HG03280 (cell line): Measurements from ENCODE around the gene EPHA3.

ENCODE experiments used
- ATAC-seq: cut with Tn5 transposase; IDR thresholded peaks from one replicate; pipeline ENCODE4 v1.9.1; 2021; ENCODE audit warnings: mild to moderate bottlenecking, moderate library complexity; ENCODE audit not compliant: unreplicated experiment

EPHA3 gene

GRCh38 chr3:89434621-89435380 lies 327.4 kb downstream of the EPHA3 start:
- ATAC-seq = no peak

- no peak for ATAC-seq
Observed at GRCh38 chr3:89436846-89437245, 329.4 kb downstream of the EPHA3 start.

DNA sequence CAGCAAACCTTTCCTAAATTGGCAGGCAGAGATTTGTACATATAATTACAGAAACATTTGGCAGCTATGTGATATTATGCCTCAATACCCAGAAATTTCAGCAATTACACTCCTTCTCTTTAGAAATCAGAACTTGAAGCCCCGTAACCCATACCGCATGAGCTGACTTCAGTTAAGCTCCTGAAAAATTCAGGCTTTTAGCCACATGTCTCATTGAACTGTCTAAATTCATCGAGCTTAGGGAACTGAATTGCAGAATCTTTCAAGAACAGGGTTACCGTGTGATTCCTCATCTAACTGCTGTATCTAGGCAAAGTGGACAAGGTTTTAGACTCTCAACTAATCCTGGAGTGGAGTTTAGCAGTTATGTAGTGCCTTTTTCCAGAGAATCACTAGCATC lies 333.0 kb downstream of the EPHA3 start:
- ATAC-seq = no peak

GRCh38 chr3:89441141-89441540 lies 333.7 kb downstream of the EPHA3 start:
- ATAC-seq = no peak

DNA sequence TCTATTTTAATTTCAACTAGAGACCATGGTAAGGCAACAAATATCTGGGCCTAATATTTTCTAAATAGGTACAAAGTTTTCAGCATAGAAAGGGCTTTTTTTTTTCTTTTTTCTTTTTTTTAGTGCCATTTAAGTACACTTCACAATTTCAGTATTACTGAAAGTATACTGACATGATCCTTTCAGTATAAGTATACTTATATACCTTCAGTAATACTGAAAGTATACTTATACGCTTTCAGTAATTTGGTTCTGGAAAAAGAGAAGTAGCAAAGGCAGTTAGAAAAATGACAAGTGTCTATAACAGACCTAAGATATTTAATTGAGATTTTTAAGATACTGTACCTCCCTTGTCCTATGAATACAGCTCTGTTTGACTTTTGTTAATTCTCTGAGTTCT lies 339.2 kb downstream of the EPHA3 start:
- no peak for ATAC-seq

DNA sequence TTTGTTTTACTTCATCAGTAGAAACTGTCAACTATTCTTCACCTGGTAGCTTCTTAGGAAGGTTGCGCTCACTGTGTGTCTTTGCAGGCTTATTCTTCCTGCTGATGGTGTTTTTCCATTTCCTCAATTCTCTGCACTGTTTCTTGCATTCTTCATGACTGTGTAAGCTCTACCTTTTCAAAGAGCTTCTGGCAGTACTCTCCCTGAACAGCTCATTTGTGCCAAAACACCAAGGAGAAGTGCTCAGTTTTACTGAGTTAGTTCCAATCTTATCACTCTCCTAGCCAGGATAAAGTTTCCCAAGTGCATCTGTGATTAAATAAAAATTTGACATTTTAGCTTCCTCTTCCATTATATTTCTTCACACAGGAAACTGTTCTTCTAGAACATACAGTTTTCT lies 339.8 kb downstream of the EPHA3 start:
- ATAC-seq = no peak

GRCh38 chr3:89449086-89449485 lies 341.7 kb downstream of the EPHA3 start:
- ATAC-seq = no peak

- ATAC-seq = no peak
Observed at GRCh38 chr3:89452066-89452465, 344.6 kb downstream of the EPHA3 start.

DNA sequence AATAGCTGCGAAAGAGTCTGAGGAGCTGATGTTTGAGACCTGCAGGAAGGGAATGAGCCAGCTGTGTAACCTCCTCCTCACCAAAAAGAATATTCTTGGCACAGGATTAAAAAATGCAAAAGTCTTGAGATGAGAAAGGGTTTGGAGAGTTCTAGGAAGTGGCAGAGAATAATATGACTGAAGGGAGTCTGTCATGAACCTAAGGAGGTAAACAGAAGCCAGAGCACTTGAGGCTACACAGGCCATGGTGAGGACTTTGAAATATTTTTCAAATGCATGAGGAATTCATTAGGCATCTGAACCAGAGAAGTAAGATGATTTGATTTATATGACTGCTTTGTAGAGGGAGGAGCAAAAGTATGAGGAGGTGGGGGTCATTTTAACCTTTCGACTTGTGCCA lies 347.8 kb downstream of the EPHA3 start:
- ATAC-seq = no peak

DNA sequence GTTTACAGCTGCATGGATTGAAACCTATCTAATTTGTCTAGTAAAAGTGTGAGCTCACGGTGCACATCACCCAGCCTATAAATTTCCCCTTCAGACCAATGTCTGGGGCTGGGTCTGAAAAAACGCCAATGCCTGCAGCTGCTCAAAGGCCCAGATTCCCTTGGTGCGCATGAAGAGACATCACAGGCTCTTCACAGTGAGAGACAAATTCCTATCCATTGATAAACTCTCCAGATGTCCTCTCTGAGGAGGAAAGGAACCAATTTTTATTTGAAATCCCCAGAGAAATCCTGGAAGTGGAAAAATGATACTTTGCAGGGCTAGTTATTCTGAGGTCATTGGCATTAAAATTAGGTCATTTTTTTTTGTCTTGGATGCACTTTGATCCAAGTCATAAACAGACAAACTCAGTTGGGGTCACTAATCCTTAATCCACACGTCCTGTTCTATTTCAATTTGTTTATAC lies 360.5 kb downstream of the EPHA3 start:
- ATAC-seq = no peak

DNA sequence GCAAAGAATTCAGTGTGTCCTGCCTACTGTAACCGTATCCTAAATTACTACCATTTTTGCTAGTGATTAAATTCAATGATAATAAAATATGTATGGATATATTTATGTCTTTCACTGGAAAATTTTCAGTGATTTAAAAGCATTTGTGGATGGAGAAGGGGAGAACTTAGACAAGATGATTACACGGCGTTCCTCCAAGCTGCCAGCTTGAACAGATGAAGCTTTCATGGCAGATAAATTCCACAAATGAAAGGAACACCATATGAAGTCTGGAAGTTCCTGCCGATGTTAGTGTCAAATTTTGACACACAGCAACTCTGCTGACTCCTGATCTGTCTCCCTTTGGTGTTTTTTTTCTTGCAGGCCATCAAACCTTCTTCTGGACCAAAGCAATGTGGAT lies 364.7 kb downstream of the EPHA3 start:
- ATAC-seq = no peak

GRCh38 chr3:89474333-89475130 lies 367.1 kb downstream of the EPHA3 start:
- ATAC-seq = no peak

GRCh38 chr3:89488800-89489580 lies 381.6 kb downstream of the EPHA3 start:
- ATAC-seq = no peak

DNA sequence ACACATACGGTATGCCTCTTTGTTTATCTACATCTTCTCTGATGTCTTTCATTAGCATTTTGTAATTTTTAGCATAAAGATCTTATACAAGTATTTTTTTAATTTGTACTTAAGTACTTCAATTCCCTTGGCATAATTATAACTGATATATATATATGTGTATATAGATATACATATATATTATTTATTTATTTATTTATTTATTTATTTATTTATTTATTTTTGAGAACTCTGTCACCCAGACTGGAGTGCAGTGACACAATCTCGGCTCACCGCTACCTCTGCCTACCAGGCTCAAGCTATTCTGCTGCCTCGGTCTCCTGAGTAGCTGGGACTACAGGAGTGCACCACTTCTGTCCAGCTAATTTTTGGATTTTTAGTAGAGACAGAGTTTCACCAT lies 382.7 kb downstream of the EPHA3 start:
- ATAC-seq = no peak

DNA sequence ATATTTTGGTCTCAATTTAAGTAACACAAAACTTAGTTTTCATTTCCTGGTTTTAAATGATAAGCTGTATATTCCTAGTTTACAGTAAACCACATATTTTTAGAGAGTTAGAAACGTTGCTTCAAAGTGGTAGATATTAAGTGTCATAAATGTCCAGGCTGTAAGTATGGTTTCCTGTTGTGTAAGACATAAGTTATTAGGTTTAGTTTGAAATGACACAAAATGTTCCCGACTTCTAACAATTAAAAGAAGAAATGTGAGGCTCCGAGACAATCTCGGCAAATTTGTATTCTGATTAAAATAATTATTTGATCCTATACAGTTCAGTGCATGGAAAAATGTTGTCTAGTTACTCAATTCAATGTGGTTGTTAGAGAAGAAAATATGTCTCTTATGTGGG lies 387.3 kb downstream of the EPHA3 start:
- no peak for ATAC-seq

- ATAC-seq = no peak
Observed at GRCh38 chr3:89503891-89504391, 396.5 kb downstream of the EPHA3 start.

GRCh38 chr3:89504432-89504831 lies 397.0 kb downstream of the EPHA3 start:
- ATAC-seq = no peak

DNA sequence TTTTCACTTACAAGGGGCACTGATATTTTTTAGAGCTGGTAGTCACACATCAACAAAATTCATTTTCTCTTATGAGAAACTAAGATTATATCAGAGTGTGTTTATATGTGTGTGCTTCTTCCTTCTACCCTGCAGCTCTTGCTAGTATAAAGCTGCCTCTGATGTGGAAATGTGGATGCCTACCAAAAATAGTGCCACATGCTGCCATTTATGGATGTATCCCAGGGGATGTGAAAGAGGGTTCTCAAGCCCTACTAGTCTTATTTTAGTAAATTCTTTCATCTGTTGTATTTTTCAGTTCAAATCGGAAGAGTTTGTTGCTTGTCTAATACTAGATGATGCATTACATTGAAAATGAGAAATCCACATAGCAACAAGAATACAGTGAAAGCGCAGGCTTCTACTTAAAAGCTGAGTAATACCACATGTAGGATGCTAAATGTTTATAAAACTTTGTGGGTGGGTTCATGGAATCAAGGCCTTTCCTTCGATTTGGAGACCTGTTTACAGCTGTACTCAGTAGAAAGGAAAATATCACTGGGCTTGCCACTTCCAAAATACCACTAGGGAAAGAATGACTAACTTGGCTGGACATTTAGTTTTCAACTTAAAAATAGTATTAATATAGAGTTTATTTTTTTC lies 399.2 kb downstream of the EPHA3 start:
- ATAC-seq = no peak

DNA sequence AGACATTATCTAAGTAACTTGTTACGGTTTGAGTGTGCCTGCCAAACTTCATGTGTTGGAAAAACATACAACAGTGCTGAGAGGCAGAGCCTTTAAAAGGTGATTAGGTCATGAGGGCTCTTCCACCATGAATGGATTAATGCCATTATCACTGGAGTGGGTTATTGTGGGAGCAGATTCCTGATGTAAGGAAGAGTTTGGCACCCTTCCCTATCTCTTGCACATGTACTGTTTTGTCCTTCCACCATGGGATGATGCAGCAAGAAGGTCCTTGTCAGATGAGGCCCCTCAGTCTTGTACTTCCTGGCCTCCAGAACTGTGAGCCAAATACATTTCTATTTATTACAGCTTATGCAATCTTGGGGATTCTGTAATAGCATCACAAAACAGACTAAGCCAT lies 413.9 kb downstream of the EPHA3 start:
- no peak for ATAC-seq

DNA sequence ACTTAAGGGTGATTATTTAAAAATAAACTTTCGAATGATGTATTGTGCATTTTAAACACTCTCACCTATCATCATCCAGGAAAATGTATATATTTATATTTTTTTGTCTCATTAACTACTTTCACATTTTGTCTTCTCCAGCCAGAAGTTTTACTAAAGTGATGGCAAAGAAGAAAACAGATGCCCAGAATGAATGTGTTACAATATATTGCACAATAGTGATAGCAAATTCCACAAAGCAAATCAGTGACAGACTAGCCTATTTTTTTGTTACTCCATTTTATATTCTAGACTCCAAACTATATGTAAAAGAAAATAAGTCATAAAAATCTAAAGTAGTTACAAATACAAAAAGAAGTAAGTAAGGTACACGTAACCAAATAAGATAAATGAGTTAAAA lies 414.7 kb downstream of the EPHA3 start:
- no peak for ATAC-seq

DNA sequence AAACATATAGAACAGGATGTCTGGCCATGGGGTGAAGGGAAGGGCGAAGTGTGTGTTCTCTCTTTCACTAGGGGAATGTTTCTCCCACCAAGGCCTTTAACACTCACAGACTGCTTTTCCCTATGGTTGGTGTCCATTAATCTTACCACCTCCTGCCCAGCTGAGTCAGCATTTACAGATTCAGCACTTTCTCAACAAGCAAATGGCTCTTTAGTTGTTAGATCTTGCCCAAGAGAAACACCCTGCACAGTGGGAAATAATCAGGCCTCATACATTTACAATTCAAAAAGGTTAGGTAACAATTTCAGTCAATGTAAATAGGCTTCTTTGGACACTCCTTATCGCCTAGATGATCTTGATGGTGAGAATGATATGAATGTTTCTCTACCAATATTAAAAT lies 418.2 kb downstream of the EPHA3 start:
- ATAC-seq = no peak
